NCI-H146 treated with DMSO at 0.1 percent for 48 hours (cell line): Measurements from ENCODE around the gene PROSER1.
"Not testable (repeated sequence)": the region's sequence is repeated elsewhere in the genome, so short reads cannot be mapped to it uniquely, and the experiment has no call there.

Experiments used
- DNase-seq: peaks from one replicate; lab custom pipeline; 2025; ENCODE audit not compliant: unreplicated experiment; lab: John Stamatoyannopoulos, UW

PROSER1 gene

GRCh38 chr13:39037880-39038568 is at the start of gene PROSER1, which contains the start of gene NHLRC3:
TSS of gene PROSER1 (minus strand) at chr13:39038089. CDS start at chr13:39037242, 847 bp downstream.
TSS of gene NHLRC3 (plus strand) at chr13:39038456. CDS start at chr13:39038640, 184 bp downstream.
- peak; percentile 91 for DNase-seq

- DNase-seq: not testable (repeated sequence)
Measured at GRCh38 chr13:39086251-39086945, 48.5 kb upstream of the PROSER1 start.

GRCh38 chr13:39073983-39074382 is 36.1 kb upstream of the PROSER1 start:
- DNase-seq: no peak

- DNase-seq: no peak
Measured at GRCh38 chr13:39072842-39073241, 35.0 kb upstream of the PROSER1 start.

- DNase-seq: no peak
Measured at GRCh38 chr13:39062004-39062403, 24.1 kb upstream of the PROSER1 start.

- no peak for DNase-seq
Measured at GRCh38 chr13:39058040-39058439, 20.2 kb upstream of the PROSER1 start.

GRCh38 chr13:39056018-39056417 is 18.1 kb upstream of the PROSER1 start:
- no peak for DNase-seq

GRCh38 chr13:39054112-39054511 is 16.2 kb upstream of the PROSER1 start:
- DNase-seq: no peak

- peak; percentile 56 for DNase-seq
Measured at GRCh38 chr13:39052944-39053343, 15.1 kb upstream of the PROSER1 start.

- peak; percentile 58 for DNase-seq
Measured at GRCh38 chr13:39051157-39051556, 13.3 kb upstream of the PROSER1 start.

GRCh38 chr13:39049274-39049673 is 11.4 kb upstream of the PROSER1 start:
- DNase-seq: no peak

GRCh38 chr13:39048806-39049205 is 10.9 kb upstream of the PROSER1 start:
- DNase-seq: no peak

- DNase-seq: no peak
Measured at GRCh38 chr13:39047560-39047959, 9.7 kb upstream of the PROSER1 start.

- no peak for DNase-seq
Measured at GRCh38 chr13:39044536-39044935, 6.6 kb upstream of the PROSER1 start.

- no peak for DNase-seq
Measured at GRCh38 chr13:39040206-39040605, 2.3 kb upstream of the PROSER1 start.

- DNase-seq: peak; percentile 15
Measured at GRCh38 chr13:39039041-39039440, 1.2 kb upstream of the PROSER1 start.

GRCh38 chr13:39038569-39039030 is 711 bp upstream of the PROSER1 start:
- peak; percentile 53 for DNase-seq

GRCh38 chr13:39037410-39037879 is 444 bp downstream of the PROSER1 start:
- DNase-seq: peak; percentile 71

- peak; percentile 25 for DNase-seq
Measured at GRCh38 chr13:39036212-39036611, 1.7 kb downstream of the PROSER1 start.

- no peak for DNase-seq
Measured at GRCh38 chr13:39035799-39036198, 2.1 kb downstream of the PROSER1 start.

- peak; percentile 50 for DNase-seq
Measured at GRCh38 chr13:39035204-39035603, 2.7 kb downstream of the PROSER1 start.

- no peak for DNase-seq
Measured at GRCh38 chr13:39034085-39034484, 3.8 kb downstream of the PROSER1 start.
